GM20431 (cell line): ENCODE results near the gene ROMO1.
"Not testable (repeated sequence)": the region's sequence is repeated elsewhere in the genome, so short reads cannot be mapped to it uniquely, and the experiment has no call there.

Experiments used
- in situ Hi-C: fragments of 300-500 bp; cut with MseI, MboI; formaldehyde crosslinking; loops from one replicate; pipeline ENCODE4 v1.15.0; 2020; ENCODE audit warnings: low sequenced_read_pairs; ENCODE audit not compliant: unreplicated experiment

The ROMO1 gene

DNA sequence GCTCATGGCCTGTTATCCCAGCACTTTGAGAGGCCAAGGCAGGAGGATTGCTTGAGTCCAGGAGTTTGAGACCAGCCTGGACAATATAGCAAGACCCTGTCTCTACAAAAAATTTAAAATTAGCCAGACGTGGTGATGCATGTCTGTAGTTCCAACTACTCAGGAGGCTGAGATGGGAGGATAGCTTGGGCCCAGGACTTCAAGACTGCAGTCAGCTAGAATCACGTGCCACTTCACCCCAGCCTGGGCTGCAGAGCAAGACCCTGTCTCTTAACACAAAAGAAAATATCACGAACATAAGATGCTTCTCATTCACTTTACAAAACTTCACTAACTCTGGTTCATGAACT lies 45.3 kb downstream of the ROMO1 start:
- in situ Hi-C loops, result not testable (repeated sequence)
